Activated T-helper 17 cell treated with anti-CD3 and anti-CD28 coated beads, Interleukin-2, amount 50 U/mL, for 72 hours (primary cell): ENCODE measurements around the gene LRBA. TPM values are rescaled to one million over a fixed set of nuclear protein-coding genes. Genes with fewer than 3 reads are reported as not detected.

Experiments used
- ATAC-seq: fragments of 150-1000 bp; cut with Tn5 transposase; replicated peaks from 2 replicates; pipeline ENCODE4 v1.10.0; 2021; ENCODE audit warnings: mild to moderate bottlenecking, moderate library complexity
- H3K27ac Mint-ChIP-seq: one replicate; pipeline ENCODE4 v1.8.0; 2022; ENCODE audit warnings: mixed read lengths
- H3K27me3 Mint-ChIP-seq: one replicate; pipeline ENCODE4 v1.8.0; 2022; ENCODE audit warnings: mixed read lengths
- H3K36me3 Mint-ChIP-seq: one replicate; pipeline ENCODE4 v1.8.0; 2022; ENCODE audit warnings: low read depth, mild to moderate bottlenecking, mixed read lengths
- H3K4me1 Mint-ChIP-seq: one replicate; pipeline ENCODE4 v1.8.0; 2022; ENCODE audit warnings: mixed read lengths
- H3K4me3 Mint-ChIP-seq: one replicate; pipeline ENCODE4 v1.8.0; 2022; ENCODE audit warnings: mild to moderate bottlenecking, mixed read lengths
- H3K9me3 Mint-ChIP-seq: one replicate; pipeline ENCODE4 v1.8.0; 2022; ENCODE audit warnings: mixed read lengths
- total RNA-seq, 2 donors: library from RNA; stranded (reverse); gene quantifications; one replicate each; pipeline ENCODE4 v1.2.3, GENCODE V29; 2022

The LRBA gene
- total RNA-seq, 2 donors from 2014 or later = 65.2 to 83.4 TPM

DNA sequence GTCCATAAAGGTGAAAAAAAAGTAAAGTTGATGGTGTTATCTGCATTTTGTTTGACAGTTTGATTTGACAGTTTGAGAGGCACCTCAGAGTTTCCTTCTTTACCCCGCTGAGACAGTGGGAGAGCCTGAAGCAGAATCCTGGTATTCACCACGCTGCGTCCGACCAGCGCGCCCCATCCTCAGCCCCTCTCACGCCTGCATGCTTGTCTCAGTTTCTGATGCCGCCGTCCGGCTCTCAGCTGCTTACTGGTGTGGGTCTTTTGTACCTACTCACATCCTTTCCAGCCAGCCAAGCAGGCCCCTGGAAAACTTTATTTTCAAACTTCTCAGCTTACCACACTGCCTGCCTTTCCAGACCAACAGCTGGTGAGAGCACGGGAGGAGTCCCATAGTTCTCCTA is 761.7 kb downstream of the LRBA start:
- no peak overlapping the region for H3K4me3 Mint-ChIP-seq
- no peak overlapping the region for H3K27ac Mint-ChIP-seq
- H3K36me3 Mint-ChIP-seq = no peaks in the 10 kb centered on the region
- H3K9me3 Mint-ChIP-seq = no peaks in the 10 kb centered on the region
- no peaks in the 10 kb centered on the region for H3K27me3 Mint-ChIP-seq
- no peaks in the 10 kb centered on the region for H3K4me1 Mint-ChIP-seq
- no peak for ATAC-seq

DNA sequence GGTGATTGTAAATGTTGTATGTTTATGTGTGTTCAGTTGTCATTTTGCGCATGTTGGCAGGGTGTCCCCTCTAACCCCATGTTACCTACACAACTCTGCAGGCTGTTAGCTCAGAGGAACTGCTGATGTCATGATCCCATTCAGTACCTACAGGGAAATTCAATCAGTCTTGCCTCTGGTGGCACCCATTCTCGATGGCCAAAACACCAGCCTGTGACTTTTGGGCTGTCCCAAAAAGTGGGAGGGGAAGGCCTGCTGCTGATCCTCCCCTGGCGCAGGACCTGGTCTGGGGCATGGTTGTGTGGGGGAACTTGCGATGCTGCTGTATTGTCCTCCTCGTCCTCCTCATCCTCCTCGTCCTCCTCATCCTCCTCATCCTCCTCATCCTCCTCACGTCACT is 762.3 kb downstream of the LRBA start:
- no peaks in the 10 kb centered on the region for H3K27me3 Mint-ChIP-seq
- H3K4me3 Mint-ChIP-seq = no peak overlapping the region
- H3K27ac Mint-ChIP-seq = no peak overlapping the region
- H3K9me3 Mint-ChIP-seq = no peaks in the 10 kb centered on the region
- H3K36me3 Mint-ChIP-seq = no peaks in the 10 kb centered on the region
- no peak for ATAC-seq
- no peaks in the 10 kb centered on the region for H3K4me1 Mint-ChIP-seq

DNA sequence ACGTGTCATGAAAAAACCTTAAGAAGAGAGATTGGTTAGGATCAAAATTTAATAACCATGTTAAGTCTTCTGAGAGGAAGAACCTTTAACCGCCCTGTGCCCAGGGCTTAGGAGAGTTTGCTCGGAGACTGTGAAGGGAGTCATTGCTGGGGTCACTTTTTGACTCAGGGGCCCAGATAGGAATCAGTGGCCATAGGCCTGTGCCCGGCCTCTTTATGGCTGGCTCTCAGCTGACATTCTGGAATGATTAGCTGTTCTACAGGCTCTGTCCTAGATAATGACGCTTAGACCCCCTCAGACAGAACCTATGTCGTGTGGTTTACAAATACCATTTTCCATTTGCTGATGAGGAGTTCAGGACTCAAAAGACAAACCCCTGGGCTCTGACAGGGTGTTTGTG is 762.8 kb downstream of the LRBA start:
- H3K27me3 Mint-ChIP-seq = no peaks in the 10 kb centered on the region
- peak overlapping the region; percentile 76 for H3K27ac Mint-ChIP-seq
- no peaks in the 10 kb centered on the region for H3K36me3 Mint-ChIP-seq
- no peak overlapping the region for H3K4me3 Mint-ChIP-seq
- no peaks in the 10 kb centered on the region for H3K9me3 Mint-ChIP-seq
- no peak for ATAC-seq
- no peaks in the 10 kb centered on the region for H3K4me1 Mint-ChIP-seq

DNA sequence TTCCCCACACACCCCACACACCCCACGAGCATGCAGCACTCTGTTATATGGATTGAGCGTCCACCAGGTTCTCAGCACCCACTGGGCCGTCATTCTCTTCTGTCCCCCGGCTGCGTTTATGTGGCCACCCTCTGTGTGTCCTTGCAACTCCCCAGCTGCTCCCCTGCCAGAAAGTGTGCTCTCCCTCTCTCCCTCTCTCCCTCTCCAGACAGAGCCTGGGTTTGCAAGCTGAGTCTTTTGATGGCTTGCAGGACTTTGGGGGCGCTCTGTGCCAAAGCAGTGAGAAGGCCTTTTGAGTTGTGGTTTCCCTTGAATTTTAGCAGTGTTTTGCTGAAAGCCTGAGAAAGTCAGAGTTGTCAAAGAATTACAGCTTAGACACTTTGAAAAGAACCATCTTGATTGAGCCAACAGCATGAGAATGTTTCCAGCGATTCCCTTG is 763.3 kb downstream of the LRBA start:
- peak; percentile 37 for ATAC-seq

DNA sequence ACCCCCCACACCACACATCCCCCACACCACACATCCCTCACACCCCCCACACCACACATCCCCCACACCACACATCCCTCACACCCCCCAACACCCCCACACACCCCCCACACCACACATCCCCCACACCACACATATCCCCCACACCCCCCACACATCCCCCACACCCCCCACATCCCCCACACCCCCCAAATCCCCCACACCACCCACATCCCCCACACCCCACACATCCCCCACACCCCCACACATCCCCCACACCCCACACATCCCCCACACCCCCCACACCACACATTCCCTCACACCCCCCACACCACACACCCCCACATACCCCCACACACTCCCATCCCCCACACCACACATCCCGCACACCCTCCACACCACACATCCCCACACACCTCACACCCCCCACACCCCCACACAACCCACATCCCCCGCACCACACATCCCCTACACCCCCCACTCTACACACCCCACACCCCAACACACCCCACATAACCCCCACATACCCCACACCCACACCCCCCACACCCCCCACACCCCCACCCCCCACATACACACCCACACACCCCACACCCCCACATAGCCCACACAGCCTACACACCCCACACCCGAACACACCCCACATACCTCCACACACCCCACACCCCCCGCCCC is 764.0 kb downstream of the LRBA start:
- no peaks in the 10 kb centered on the region for H3K9me3 Mint-ChIP-seq
- H3K27me3 Mint-ChIP-seq = no peaks in the 10 kb centered on the region
- no peak overlapping the region for H3K27ac Mint-ChIP-seq

More for the DNA sequence above, 763.3 kb downstream of the LRBA start:
- Mint-ChIP-seq H3K27ac (peak overlapping the region; percentile 76), H3K4me1 (no peaks in the 10 kb centered on the region), H3K36me3 (no peaks in the 10 kb centered on the region), H3K4me3 (no peak overlapping the region), H3K27me3 (no peaks in the 10 kb centered on the region), H3K9me3 (no peaks in the 10 kb centered on the region)

DNA sequence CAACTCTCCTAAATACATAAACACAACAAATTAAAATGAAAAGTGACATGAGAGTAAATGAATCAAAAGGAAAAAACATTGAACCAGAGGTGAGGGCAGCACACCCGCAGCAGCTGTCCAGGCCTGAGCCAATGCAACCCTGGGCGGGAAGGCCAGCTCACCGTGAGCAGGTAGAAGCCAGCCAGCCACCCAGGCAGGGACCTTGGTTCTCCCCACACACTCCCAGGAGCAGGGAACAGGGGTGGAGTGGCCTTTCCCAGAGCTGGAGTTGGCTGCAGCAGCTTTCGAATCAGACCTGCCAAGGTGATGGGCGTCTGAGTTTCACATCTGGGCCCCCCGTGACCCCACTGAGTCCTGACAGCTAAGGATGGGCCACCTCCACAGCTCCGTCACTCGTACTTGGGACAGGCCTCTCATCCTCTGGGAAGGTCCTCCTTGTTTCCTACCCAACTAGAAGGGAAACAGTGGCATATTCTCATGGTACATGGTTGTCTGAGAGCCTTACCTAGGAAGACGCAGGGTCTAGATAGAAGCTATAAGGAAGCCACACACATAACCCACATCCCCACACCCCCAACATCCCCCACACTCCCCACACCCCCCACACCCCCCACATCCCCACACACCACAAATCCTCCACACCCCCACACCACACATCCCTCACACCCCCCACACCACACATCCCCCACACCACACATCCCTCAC is 764.6 kb downstream of the LRBA start:
- H3K4me3 Mint-ChIP-seq = no peak overlapping the region

More for the DNA sequence above, 764.0 kb downstream of the LRBA start:
- no peaks in the 10 kb centered on the region for H3K36me3 Mint-ChIP-seq
- no peaks in the 10 kb centered on the region for H3K4me1 Mint-ChIP-seq
- no peak for ATAC-seq
- no peak overlapping the region for H3K4me3 Mint-ChIP-seq

DNA sequence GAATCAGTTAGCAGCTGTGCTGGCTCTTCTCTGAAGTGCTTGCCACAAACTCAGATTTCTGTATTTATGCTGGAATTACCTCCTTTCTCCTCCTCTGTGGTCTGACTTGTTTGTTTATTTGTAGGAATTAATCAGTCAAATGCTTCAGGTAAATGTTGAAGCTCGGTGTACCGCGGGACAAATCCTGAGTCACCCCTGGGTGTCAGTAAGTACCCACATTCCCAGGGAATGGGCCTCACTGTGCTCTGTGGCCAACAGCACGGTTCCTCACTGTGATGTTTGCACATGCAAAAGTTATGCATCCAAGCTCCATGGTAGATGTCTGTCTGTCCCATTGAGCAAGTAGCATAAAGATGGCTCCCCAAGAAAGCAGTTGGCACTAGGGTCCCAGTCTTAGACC is 766.9 kb downstream of the LRBA start:
- Mint-ChIP-seq H3K9me3 (no peaks in the 10 kb centered on the region), H3K27me3 (no peaks in the 10 kb centered on the region), H3K27ac (no peak overlapping the region), H3K4me1 (no peaks in the 10 kb centered on the region), H3K4me3 (no peak overlapping the region), H3K36me3 (no peaks in the 10 kb centered on the region)
- no peak for ATAC-seq

More for the DNA sequence above, 764.6 kb downstream of the LRBA start:
- Mint-ChIP-seq H3K27me3 (no peaks in the 10 kb centered on the region), H3K27ac (no peak overlapping the region), H3K9me3 (no peaks in the 10 kb centered on the region), H3K36me3 (no peaks in the 10 kb centered on the region), H3K4me1 (no peaks in the 10 kb centered on the region)
- ATAC-seq = no peak

DNA sequence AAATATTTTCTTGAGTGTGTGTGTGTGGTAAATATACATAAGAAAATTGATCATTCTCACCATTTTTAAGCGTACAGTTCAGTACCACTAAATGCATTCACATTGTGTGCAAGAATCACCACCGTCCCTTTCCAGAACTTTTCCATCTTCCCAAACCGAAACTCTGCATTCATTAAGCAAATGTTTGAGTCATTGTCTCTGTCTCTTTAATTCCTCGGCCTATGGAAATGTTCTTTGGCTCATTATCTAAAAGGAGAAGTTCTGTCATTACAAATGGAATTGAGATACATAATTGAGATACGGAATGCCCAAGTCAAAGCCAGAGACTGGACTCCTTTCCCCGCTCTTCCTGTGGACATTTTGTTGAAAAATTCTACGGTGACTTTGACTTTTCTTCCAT is 767.9 kb downstream of the LRBA start:
- H3K36me3 Mint-ChIP-seq = no peaks in the 10 kb centered on the region
- no peaks in the 10 kb centered on the region for H3K9me3 Mint-ChIP-seq
- no peaks in the 10 kb centered on the region for H3K27me3 Mint-ChIP-seq
- no peak for ATAC-seq
- no peak overlapping the region for H3K27ac Mint-ChIP-seq
- no peak overlapping the region for H3K4me3 Mint-ChIP-seq
- no peaks in the 10 kb centered on the region for H3K4me1 Mint-ChIP-seq

DNA sequence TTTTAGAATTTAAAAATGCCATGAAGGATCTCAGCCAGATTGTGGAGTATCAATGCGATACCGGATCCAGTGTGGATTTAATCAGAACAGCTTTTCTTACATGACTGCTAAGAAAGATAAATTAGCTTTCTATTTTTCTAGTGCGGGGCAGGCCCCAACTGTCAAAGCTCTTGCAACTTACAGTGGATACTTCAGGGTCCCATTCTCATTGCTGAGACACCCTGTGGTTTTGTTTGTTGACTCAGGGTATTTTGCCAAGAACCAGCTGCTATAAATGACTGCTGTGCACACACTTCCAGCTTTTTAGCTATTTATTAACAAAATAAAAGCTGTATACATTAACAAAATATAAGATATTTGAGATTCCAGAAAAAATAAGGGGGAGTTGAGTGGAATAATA is 770.5 kb downstream of the LRBA start:
- Mint-ChIP-seq H3K36me3 (no peaks in the 10 kb centered on the region), H3K4me3 (no peak overlapping the region), H3K27me3 (no peaks in the 10 kb centered on the region), H3K4me1 (no peaks in the 10 kb centered on the region), H3K27ac (no peak overlapping the region), H3K9me3 (no peaks in the 10 kb centered on the region)
- ATAC-seq = no peak

DNA sequence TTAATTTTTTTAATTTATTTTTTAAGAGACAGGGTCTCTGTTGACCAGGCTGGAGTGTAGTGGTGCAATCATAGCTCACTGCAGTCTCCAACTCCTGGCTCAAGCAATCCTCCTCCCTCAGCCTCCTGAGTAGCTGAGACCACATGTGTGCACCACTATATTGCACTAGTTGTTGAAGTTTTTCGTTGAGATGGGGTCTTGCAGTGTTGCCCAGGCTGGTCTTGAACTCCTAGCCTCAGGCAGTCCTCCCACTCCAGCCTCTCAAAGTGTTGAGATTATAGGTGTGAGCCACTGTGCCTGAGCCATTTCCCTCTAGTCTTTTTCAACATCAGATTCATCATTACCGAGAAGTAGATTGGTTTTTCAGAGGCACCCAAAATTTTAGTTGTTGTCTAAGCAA is 771.2 kb downstream of the LRBA start:
- Mint-ChIP-seq H3K4me1 (no peaks in the 10 kb centered on the region), H3K36me3 (no peaks in the 10 kb centered on the region), H3K4me3 (no peak overlapping the region), H3K27ac (no peak overlapping the region), H3K27me3 (no peaks in the 10 kb centered on the region), H3K9me3 (no peaks in the 10 kb centered on the region)
- no peak for ATAC-seq

DNA sequence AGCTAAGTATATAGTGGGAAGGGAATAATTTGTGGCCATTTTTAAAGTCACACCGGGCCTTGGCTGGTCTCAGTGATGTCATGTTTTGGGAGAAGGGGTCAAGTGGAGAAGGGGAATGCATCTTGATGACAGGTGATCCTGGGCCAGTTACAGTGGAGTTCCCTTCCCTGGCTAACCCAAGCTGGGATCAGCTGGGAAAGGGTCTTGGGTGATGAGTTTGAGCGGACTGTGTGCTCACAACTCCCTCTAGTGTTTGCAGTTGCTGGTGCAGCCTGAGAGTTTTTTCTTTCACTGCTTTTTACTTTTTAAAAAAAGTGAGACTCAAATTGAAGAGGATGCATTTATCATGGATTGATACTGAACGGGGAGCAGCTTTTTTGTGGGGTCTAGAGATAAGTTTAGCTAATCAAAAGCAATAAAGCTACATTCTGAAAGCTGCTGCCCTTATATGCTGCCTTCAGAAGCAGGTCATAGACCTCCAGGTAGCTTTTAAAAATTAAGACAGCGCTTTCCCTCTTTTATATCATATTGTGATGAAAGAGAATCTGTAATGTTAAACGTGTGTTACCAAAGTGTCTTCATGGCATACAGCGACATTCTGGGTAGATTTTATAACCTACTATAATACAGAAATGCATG is 772.1 kb downstream of the LRBA start:
- no peaks in the 10 kb centered on the region for H3K4me1 Mint-ChIP-seq
- no peak overlapping the region for H3K4me3 Mint-ChIP-seq
- peaks cover 3% of the 10 kb centered on the region for H3K27me3 Mint-ChIP-seq
- ATAC-seq = no peak
- H3K36me3 Mint-ChIP-seq = no peaks in the 10 kb centered on the region
- no peaks in the 10 kb centered on the region for H3K9me3 Mint-ChIP-seq
- no peak overlapping the region for H3K27ac Mint-ChIP-seq

DNA sequence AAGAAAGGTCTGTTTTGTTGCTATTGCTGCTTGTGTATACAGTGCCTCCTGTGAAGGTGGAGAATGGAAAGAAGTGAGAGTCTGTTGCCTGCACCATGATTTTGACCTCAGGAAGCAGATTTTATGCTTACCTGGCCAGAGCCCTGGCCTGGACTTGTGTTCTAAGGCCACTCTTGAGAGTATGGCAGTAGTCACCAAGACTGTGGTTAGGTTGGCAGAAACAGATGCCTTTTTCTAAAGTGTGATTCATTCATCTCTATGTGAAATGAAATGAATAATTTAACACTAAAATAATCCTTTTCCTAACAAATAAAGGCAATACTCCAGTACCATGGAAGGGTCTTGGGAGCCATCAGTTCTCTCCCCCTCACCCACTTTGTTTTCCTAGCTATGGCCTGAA is 775.1 kb downstream of the LRBA start:
- ATAC-seq = no peak

DNA sequence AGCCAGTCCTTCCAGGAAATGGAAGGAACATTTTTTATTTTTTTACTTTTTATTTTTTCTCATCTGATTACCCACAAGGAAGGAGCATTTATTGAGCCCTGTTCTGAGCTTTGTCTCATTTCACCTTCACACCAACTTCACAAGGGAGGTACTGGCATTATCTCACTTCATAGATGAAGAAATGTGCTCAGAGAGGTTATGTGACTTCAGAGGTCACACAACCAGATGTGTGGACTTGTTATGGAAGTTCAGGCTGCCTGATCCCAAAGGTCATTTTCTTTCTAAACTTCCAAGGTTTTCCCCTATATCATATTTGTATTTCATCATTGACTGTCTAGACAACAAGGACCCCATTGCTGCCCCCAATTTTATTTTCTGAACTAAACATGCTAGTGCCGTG is 776.5 kb downstream of the LRBA start:
- no peaks in the 10 kb centered on the region for H3K9me3 Mint-ChIP-seq
- no peaks in the 10 kb centered on the region for H3K4me1 Mint-ChIP-seq
- ATAC-seq = no peak
- no peak overlapping the region for H3K4me3 Mint-ChIP-seq
- no peaks in the 10 kb centered on the region for H3K36me3 Mint-ChIP-seq
- peaks cover 18% of the 10 kb centered on the region for H3K27me3 Mint-ChIP-seq
- no peak overlapping the region for H3K27ac Mint-ChIP-seq

More for the DNA sequence above, 775.1 kb downstream of the LRBA start:
- Mint-ChIP-seq H3K4me1 (no peaks in the 10 kb centered on the region), H3K9me3 (no peaks in the 10 kb centered on the region), H3K4me3 (no peak overlapping the region), H3K27me3 (peaks cover 11% of the 10 kb centered on the region), H3K36me3 (no peaks in the 10 kb centered on the region), H3K27ac (no peak overlapping the region)

DNA sequence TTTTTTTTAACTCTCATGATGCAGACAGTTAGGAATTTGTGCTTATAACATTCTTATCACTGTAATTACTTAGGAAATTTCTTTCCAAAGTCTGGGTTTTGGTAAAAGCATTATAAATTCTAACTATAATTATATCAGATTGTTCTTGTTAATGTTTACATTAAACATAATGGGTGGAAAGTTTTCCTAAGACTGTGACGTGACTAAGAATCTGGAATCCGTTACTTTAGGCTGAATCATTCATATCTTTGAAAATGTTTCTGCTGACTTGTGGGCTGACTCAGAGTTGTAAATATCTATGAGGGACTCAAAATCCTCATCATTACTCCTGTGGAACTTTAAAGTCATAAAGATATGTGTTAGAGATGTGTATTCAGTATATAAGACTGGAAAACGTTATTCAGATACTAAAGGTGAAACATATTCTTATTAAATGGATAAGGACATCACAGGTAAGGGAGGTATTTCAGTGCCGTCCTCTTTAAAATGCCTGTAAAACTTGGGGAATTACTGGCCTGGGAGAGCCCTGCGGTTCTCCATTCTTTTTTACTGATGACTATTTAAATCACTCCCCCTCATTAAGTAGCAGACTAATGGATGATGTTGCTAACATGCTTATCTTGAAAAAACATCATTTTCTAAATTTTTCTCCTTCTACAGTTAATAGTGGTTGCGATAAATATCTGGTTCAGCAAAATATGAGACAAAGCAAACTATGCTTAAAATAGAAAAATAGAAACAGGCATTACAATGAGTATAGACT is 777.8 kb downstream of the LRBA start:
- no peaks in the 10 kb centered on the region for H3K36me3 Mint-ChIP-seq
- no peaks in the 10 kb centered on the region for H3K9me3 Mint-ChIP-seq
- peak; percentile 37 for ATAC-seq
- H3K27me3 Mint-ChIP-seq = peaks cover 21% of the 10 kb centered on the region
- no peak overlapping the region for H3K4me3 Mint-ChIP-seq
- H3K4me1 Mint-ChIP-seq = no peaks in the 10 kb centered on the region
- no peak overlapping the region for H3K27ac Mint-ChIP-seq
